BLaER1 (cell line): ENCODE data around the gene ENTPD8.

Experiments used
- H3K27ac ChIP-seq: shearing (Covaris generic); formaldehyde crosslinking; 2 replicates; pipeline ENCODE4 v1.8.1; 2022
- H3K27me3 ChIP-seq: shearing (Covaris generic); formaldehyde crosslinking; 2 replicates; pipeline ENCODE4 v1.8.1; 2022
- H3K36me3 ChIP-seq: shearing (Covaris generic); formaldehyde crosslinking; 2 replicates; pipeline ENCODE4 v1.8.1; 2022
- H3K4me1 ChIP-seq: shearing (Covaris generic); formaldehyde crosslinking; 2 replicates; pipeline ENCODE4 v1.8.1; 2022
- H3K4me2 ChIP-seq: shearing (Covaris generic); formaldehyde crosslinking; 2 replicates; pipeline ENCODE4 v1.8.1; 2022
- H3K4me3 ChIP-seq: shearing (Covaris generic); formaldehyde crosslinking; 2 replicates; pipeline ENCODE4 v1.8.1; 2022
- H3K9ac ChIP-seq: shearing (Covaris generic); formaldehyde crosslinking; 2 replicates; pipeline ENCODE4 v1.8.1; 2022
- H3K9me3 ChIP-seq: shearing (Covaris generic); formaldehyde crosslinking; 2 replicates; pipeline ENCODE4 v1.8.1; 2022
- H4K20me1 ChIP-seq: shearing (Covaris generic); formaldehyde crosslinking; 2 replicates; pipeline ENCODE4 v1.8.1; 2022
- Cebpa-rat ChIP-seq: shearing (Covaris generic); IDR thresholded peaks from 2 replicates; pipeline ENCODE4 v1.8.1; 2022

ENTPD8 gene

GRCh38 chr9:137484551-137485315 is 43.6 kb upstream of the ENTPD8 start:
- no peaks in the 10 kb centered on the region for H3K9me3 ChIP-seq
- H4K20me1 ChIP-seq, result 0 out of 2 replicates have a peak, but pooled peaks cover 7% of the 10 kb centered on the region
- no peaks in the 10 kb centered on the region for H3K27me3 ChIP-seq
- H3K4me2 ChIP-seq, result no peak overlapping the region
- peaks cover 7% of the 10 kb centered on the region; the same call in 1 of the 2 replicates for H3K36me3 ChIP-seq
- no peak for TF ChIP-seq Cebpa-rat
- no peak overlapping the region for H3K9ac ChIP-seq
- no peak overlapping the region for H3K27ac ChIP-seq
- peaks cover 51% of the 10 kb centered on the region for H3K4me1 ChIP-seq
- H3K4me3 ChIP-seq, result no peak overlapping the region

GRCh38 chr9:137482094-137482781 is 41.1 kb upstream of the ENTPD8 start:
- no peaks in the 10 kb centered on the region for H3K27me3 ChIP-seq
- H3K4me1 ChIP-seq, result peaks cover 36% of the 10 kb centered on the region
- H3K4me3 ChIP-seq, result no peak overlapping the region
- peak overlapping the region; percentile 10; the same call in 1 of the 2 replicates for H3K27ac ChIP-seq
- H3K4me2 ChIP-seq, result peak overlapping the region; percentile 52
- no peak overlapping the region for H3K9ac ChIP-seq
- TF ChIP-seq Cebpa-rat, result no peak
- H3K36me3 ChIP-seq, result peaks cover 7% of the 10 kb centered on the region; the same call in 1 of the 2 replicates
- 0 out of 2 replicates have a peak, but pooled peaks cover 7% of the 10 kb centered on the region for H4K20me1 ChIP-seq
- H3K9me3 ChIP-seq, result peaks cover 1% of the 10 kb centered on the region

- TF ChIP-seq Cebpa-rat, result no peak
- Histone ChIP-seq H3K4me2 (peak overlapping the region; percentile 52; the same call in 1 of the 2 replicates), H3K4me1 (peaks cover 24% of the 10 kb centered on the region), H3K27ac (no peak overlapping the region), H3K27me3 (no peaks in the 10 kb centered on the region), H3K9me3 (peaks cover 14% of the 10 kb centered on the region), H4K20me1 (no peaks in the 10 kb centered on the region), H3K36me3 (peaks cover 15% of the 10 kb centered on the region; the same call in 1 of the 2 replicates), H3K9ac (no peak overlapping the region), H3K4me3 (no peak overlapping the region)
These were observed 39.8 kb upstream of the ENTPD8 start for GRCh38 chr9:137480686-137481683.

GRCh38 chr9:137479892-137480685 is 38.9 kb upstream of the ENTPD8 start:
- no peak for TF ChIP-seq Cebpa-rat
- Histone ChIP-seq H3K9me3 (peaks cover 23% of the 10 kb centered on the region), H3K4me1 (peaks cover 23% of the 10 kb centered on the region), H3K9ac (no peak overlapping the region), H4K20me1 (no peaks in the 10 kb centered on the region), H3K4me2 (no peak overlapping the region), H3K27ac (no peak overlapping the region), H3K27me3 (no peaks in the 10 kb centered on the region), H3K36me3 (peaks cover 18% of the 10 kb centered on the region; the same call in 1 of the 2 replicates), H3K4me3 (no peak overlapping the region)

GRCh38 chr9:137478962-137479861 is 38.1 kb upstream of the ENTPD8 start:
- Histone ChIP-seq H3K4me2 (no peak overlapping the region), H3K4me3 (no peak overlapping the region), H3K27ac (no peak overlapping the region), H3K9ac (no peak overlapping the region), H3K27me3 (no peaks in the 10 kb centered on the region), H3K4me1 (peaks cover 17% of the 10 kb centered on the region), H3K36me3 (peaks cover 20% of the 10 kb centered on the region; the same call in 1 of the 2 replicates), H4K20me1 (no peaks in the 10 kb centered on the region), H3K9me3 (peaks cover 31% of the 10 kb centered on the region)
- TF ChIP-seq Cebpa-rat, result no peak

- H3K9ac ChIP-seq, result no peak overlapping the region
- H3K9me3 ChIP-seq, result peaks cover 38% of the 10 kb centered on the region
- no peak overlapping the region for H3K4me2 ChIP-seq
- peaks cover 17% of the 10 kb centered on the region for H3K4me1 ChIP-seq
- no peak overlapping the region for H3K4me3 ChIP-seq
- H4K20me1 ChIP-seq, result no peaks in the 10 kb centered on the region
- H3K27me3 ChIP-seq, result no peaks in the 10 kb centered on the region
- H3K36me3 ChIP-seq, result peaks cover 20% of the 10 kb centered on the region; the same call in 1 of the 2 replicates
- no peak overlapping the region for H3K27ac ChIP-seq
- TF ChIP-seq Cebpa-rat, result no peak
These were observed 37.4 kb upstream of the ENTPD8 start for GRCh38 chr9:137478613-137478961.

GRCh38 chr9:137477778-137478612 is 36.8 kb upstream of the ENTPD8 start:
- Histone ChIP-seq H3K27me3 (no peaks in the 10 kb centered on the region), H4K20me1 (no peaks in the 10 kb centered on the region), H3K27ac (no peak overlapping the region), H3K4me3 (no peak overlapping the region), H3K9ac (no peak overlapping the region), H3K36me3 (peaks cover 22% of the 10 kb centered on the region), H3K4me2 (no peak overlapping the region), H3K4me1 (peaks cover 17% of the 10 kb centered on the region), H3K9me3 (peaks cover 44% of the 10 kb centered on the region)
- no peak for TF ChIP-seq Cebpa-rat
